GM12891 (cell line): Measurements from ENCODE around the gene FANCI.

Source experiments
- DNase-seq: peaks from one replicate; pipeline ENCODE4 v3.0.0; 2011; ENCODE audit warnings: low spot score; ENCODE audit not compliant: insufficient read length
- FAIRE-seq: peaks from 2 replicates; lab custom pipeline; 2011; peaks lifted over from hg19 to GRCh38; lab: Jason Lieb, UNC
- PAX5 ChIP-seq: IDR thresholded peaks from 2 replicates; pipeline ENCODE4 v1.6.1; 2011; ENCODE audit warnings: low read length, moderate library complexity, mild to moderate bottlenecking; ENCODE audit not compliant: insufficient read depth, severe bottlenecking
- POLR2A ChIP-seq: IDR thresholded peaks from 2 replicates; pipeline ENCODE4 v1.6.1; 2011; ENCODE audit warnings: low read depth, low read length, control low read depth
- POLR2AphosphoS5 ChIP-seq: IDR thresholded peaks from 2 replicates; pipeline ENCODE4 v1.6.1; 2011; ENCODE audit warnings: low read depth, low read length, control low read depth
- POU2F2 ChIP-seq: IDR thresholded peaks from 2 replicates; pipeline ENCODE4 v1.6.1; 2011; ENCODE audit warnings: low read depth, mild to moderate bottlenecking, control low read depth, low read length, moderate library complexity
- SPI1 ChIP-seq: IDR thresholded peaks from 2 replicates; pipeline ENCODE4 v1.6.1; 2011; ENCODE audit warnings: low read depth, low read length, control low read depth
- TAF1 ChIP-seq: IDR thresholded peaks from 2 replicates; pipeline ENCODE4 v1.6.1; 2011; ENCODE audit warnings: low read depth, low read length, control low read depth

The FANCI gene

GRCh38 chr15:89364341-89364740, 120.6 kb downstream of the FANCI start:
- FAIRE-seq, result no peak
- DNase-seq, result no peak
- no peak for TF ChIP-seq POLR2A
- no peak for TF ChIP-seq POU2F2
- no peak for TF ChIP-seq TAF1
- TF ChIP-seq PAX5, result no peak
- no peak for TF ChIP-seq SPI1
- no peak for TF ChIP-seq POLR2AphosphoS5

- DNase-seq (no peak), FAIRE-seq (no peak)
- TF ChIP-seq SPI1 (no peak), POU2F2 (no peak), POLR2AphosphoS5 (no peak), POLR2A (no peak), TAF1 (no peak), PAX5 (no peak)
Observed at GRCh38 chr15:89364741-89365450, 121.1 kb downstream of the FANCI start.

GRCh38 chr15:89365462-89366065, 121.8 kb downstream of the FANCI start:
- no peak for DNase-seq
- TF ChIP-seq SPI1 (no peak), POLR2AphosphoS5 (no peak), POU2F2 (no peak), TAF1 (no peak), POLR2A (no peak), PAX5 (no peak)
- no peak for FAIRE-seq
